Measurements from ENCODE around the gene LYSET. TPM values are rescaled to one million over a fixed set of nuclear protein-coding genes. Genes with fewer than 3 reads are reported as not detected.
"Not testable (repeated sequence)": the region's sequence is repeated elsewhere in the genome, so short reads cannot be mapped to it uniquely, and the experiment has no call there.

LYSET gene
- 3.3 and 13.1 TPM in 2 replicates for total RNA-seq

DNA sequence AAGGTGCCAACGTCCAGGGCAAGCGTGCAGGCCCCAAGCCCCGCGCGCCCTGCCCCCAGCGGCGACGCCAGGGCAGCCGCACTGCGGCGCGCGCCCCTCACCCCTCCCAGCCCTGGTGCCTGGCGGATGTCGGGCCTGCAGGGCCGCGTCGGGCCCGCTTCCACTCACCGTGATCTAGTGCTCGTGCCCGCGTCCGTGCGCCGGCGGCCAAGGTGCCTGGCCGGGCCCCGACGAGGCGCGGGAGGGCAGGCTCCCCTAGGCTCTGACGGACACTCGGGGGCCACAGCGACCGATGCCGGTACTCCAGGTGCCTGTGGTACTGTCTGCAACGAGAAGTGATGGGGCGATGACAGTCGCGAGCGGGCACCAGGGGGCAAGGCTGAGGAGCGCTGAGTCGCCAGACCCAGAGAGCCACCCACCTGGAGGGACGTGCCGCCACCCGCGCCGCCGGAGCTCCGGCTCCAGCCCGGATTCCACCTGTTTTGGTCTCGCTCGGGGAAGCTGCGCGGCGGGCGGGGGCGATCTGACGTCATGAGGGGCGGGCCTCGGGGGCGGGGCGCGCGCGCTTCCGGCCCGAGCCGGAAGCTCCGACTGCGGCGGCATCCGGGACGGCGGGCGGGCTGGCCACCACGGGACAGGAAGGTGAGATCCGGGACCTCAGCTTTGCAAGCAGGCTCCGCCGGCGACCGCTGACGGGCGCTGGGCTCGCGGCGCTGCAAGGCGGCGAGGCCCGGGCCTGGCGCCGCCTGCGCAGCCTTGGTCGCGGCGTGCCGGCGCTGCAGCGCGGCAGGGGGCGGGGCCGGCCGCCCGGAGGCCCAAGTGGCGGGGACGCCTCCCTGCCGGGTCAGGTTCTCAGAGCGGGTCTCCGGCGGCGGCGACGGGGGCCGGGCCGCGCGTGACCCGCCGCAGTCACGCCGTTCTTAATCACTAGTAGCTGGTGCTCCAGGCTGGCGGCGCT lies at the start of gene LYSET, which contains the start of gene MOAP1:
LYSET (plus strand) TSS at position 927 of the 958 bp plus-strand sequence. CDS start 89 bp downstream, outside the sequence.
MOAP1 (minus strand) TSS at position 507 of the 958 bp plus-strand sequence. CDS start 655 bp downstream, outside the sequence.
- DNase-seq (ENCODE audit: low read depth): no peak
- peak within 1 kb of the TSS; percentile 98 for H3K4me3 ChIP-seq (ENCODE audit: low read depth, low read length)
- TF ChIP-seq CTCF (conservative IDR thresholded peaks at IDR 0.05; ENCODE audit: low read depth, low read length): peak; percentile 14

DNA sequence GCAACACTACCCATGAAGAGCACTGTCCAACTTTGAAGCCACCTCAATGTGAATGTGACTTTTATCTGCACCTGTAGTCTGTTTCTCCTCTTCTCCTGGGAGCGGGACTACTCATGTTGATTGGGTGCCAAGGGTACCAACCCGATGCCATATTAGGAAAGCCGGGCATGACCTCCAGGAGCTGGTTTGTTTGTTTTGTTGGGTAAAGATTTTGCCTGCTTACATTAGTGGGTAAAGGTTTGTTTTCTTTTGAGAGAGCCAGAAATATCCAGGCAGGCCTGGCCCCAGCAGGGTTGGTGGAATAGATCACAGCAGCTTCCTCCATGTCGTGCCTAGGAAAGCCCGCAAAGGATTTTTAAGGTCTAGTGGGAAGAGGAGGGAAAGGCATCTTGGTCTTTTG lies 49.7 kb upstream of the LYSET start:
- no peak for DNase-seq (ENCODE audit: low read depth)
- TF ChIP-seq CTCF (conservative IDR thresholded peaks at IDR 0.05; ENCODE audit: low read depth, low read length): no peak
- no peak overlapping the region for H3K4me3 ChIP-seq (ENCODE audit: low read depth, low read length)

- no peak for TF ChIP-seq CTCF (conservative IDR thresholded peaks at IDR 0.05; ENCODE audit: low read depth, low read length)
- H3K4me3 ChIP-seq (ENCODE audit: low read depth, low read length): no peak overlapping the region
- no peak for DNase-seq (ENCODE audit: low read depth)
Observed at GRCh38 chr14:93136009-93136408, 49.1 kb upstream of the LYSET start.

GRCh38 chr14:93136508-93136907 lies 48.6 kb upstream of the LYSET start:
- not testable (repeated sequence) for H3K4me3 ChIP-seq (ENCODE audit: low read depth, low read length); DNase-seq (ENCODE audit: low read depth)

GRCh38 chr14:93137864-93138263 lies 47.3 kb upstream of the LYSET start:
- no peak for DNase-seq (ENCODE audit: low read depth)
- no peak overlapping the region for H3K4me3 ChIP-seq (ENCODE audit: low read depth, low read length)
- peak; percentile 31 for TF ChIP-seq CTCF (conservative IDR thresholded peaks at IDR 0.05; ENCODE audit: low read depth, low read length)

DNA sequence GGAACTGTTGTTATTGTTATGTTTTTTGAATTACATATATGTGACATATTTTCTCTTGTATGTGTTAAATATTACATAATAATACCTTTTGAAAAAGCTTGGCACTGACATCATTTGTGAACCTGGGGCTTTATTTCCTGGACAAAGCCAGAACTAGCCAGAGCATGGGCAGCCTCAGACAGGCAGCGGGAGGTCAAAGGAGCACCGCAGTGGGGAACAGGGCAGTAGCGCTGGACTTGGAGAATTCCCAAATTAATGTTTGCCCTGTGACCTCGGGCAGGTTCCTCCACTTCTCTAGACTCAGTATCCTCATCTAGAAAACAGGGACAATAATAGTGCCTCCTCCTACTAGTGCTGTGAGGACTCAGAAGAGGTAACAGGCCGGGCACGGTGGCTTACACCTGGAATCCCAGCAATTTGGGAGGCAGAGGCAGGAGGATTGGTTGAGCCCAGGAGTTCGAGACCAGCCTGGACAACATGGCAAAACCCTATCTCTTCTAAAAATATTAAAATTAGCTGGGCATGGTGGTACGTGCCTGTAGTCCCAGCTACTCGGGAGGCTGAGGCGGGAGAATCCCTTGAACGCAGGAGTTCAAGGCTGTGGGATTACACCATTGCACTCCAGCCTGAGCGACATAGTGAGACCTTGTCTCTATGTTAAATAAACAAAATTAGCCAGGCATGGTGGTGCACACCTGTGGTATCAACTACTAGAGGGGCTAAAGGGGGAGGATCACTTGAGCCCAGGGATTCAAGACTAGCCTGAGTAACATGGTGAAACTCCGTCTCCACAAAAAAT lies 42.1 kb upstream of the LYSET start:
- TF ChIP-seq CTCF (conservative IDR thresholded peaks at IDR 0.05; ENCODE audit: low read depth, low read length): no peak
- DNase-seq (ENCODE audit: low read depth): no peak
- no peak overlapping the region for H3K4me3 ChIP-seq (ENCODE audit: low read depth, low read length)

- no peak overlapping the region for H3K4me3 ChIP-seq (ENCODE audit: low read depth, low read length)
- no peak for TF ChIP-seq CTCF (conservative IDR thresholded peaks at IDR 0.05; ENCODE audit: low read depth, low read length)
- DNase-seq (ENCODE audit: low read depth): no peak
Observed at GRCh38 chr14:93146119-93146518, 39.0 kb upstream of the LYSET start.

Data from epithelial cell of proximal tubule (primary cell).